Measurements from ENCODE around the gene STMN1. TPM values are rescaled to one million over a fixed set of nuclear protein-coding genes. Genes with fewer than 3 reads are reported as not detected.
"Not testable (repeated sequence)": the region's sequence is repeated elsewhere in the genome, so short reads cannot be mapped to it uniquely, and the experiment has no call there.

The STMN1 gene
- total RNA-seq, 1 experiment from 2014 or later = 368 TPM

- Histone ChIP-seq H3K79me2 (ENCODE audit: insufficient read depth, low read length) (no peaks in the 10 kb centered on the region), H3K27ac (ENCODE audit: low read depth, low read length) (no peak overlapping the region), H3K9ac (ENCODE audit: low read length) (no peak overlapping the region), H3K36me3 (ENCODE audit: control insufficient read depth in 1 of 2, insufficient read depth in 2 of 2, low read length in 2 of 2) (no peaks in the 10 kb centered on the region), H3K4me1 (ENCODE audit: control insufficient read depth in 1 of 2, insufficient read depth in 2 of 2, low read length in 2 of 2) (no peaks in the 10 kb centered on the region), H4K20me1 (ENCODE audit: insufficient read depth) (no peaks in the 10 kb centered on the region), H3K9me3 (ENCODE audit: control insufficient read depth in 1 of 2, insufficient read depth in 1 of 2, low read depth in 1 of 2, low read length in 2 of 2) (no peaks in the 10 kb centered on the region), H2AFZ (ENCODE audit: low read depth, low read length, poor library complexity, severe bottlenecking) (no peak overlapping the region), H3K9me2 (ENCODE audit: insufficient read depth) (no peaks in the 10 kb centered on the region), H3K4me3 (replicated peaks in 1 of 2; ENCODE audit: low read depth in 1 of 2, low read length in 2 of 2) (no peak overlapping the region), H3K4me2 (ENCODE audit: low read length) (no peak overlapping the region), H3K27me3 (ENCODE audit: insufficient read depth, low read length) (no peaks in the 10 kb centered on the region)
- RAD21 ChIA-PET (ENCODE audit: low non-redundant PET in 1 of 2, low total read pairs in 2 of 2, uncharacterized antibody in 2 of 2, unreplicated experiment in 2 of 2) = no interaction called here
- intact Hi-C loops (cut with micrococcal nuclease) = no loop called here
- CTCF ChIA-PET = no interaction called here
- no TSS peak for BruUV-seq (replicated peaks)
- POLR2A ChIA-PET = no interaction called here
- ATAC-seq = no peak
- TF ChIP-seq CTCF (IDR thresholded peaks at IDR 0.05 in 2 of 3, conservative IDR thresholded peaks at IDR 0.05 in 1 of 3; ENCODE audit: borderline replicate concordance in 1 of 3, insufficient read depth in 1 of 3, low read depth in 2 of 3, low read length in 2 of 3) = no peak
- TF ChIP-seq POLR2AphosphoS5 (IDR thresholded peaks at IDR 0.05; ENCODE audit: low read depth, low read length) = no peak
- TF ChIP-seq FOSL1 (IDR thresholded peaks at IDR 0.05; ENCODE audit: low read depth) = no peak
- TF ChIP-seq ZBTB33 (IDR thresholded peaks at IDR 0.05; ENCODE audit: extremely low read depth, insufficient replicate concordance, low read length) = no peak
- TF ChIP-seq EZH2phosphoT487 (IDR thresholded peaks at IDR 0.05; ENCODE audit: borderline replicate concordance) = no peak
- TF ChIP-seq SRF (IDR thresholded peaks at IDR 0.05; ENCODE audit: low read depth) = no peak
- no peak for TF ChIP-seq SIN3A (IDR thresholded peaks at IDR 0.05; ENCODE audit: low read depth)
- no peak for TF ChIP-seq ATF3 (IDR thresholded peaks at IDR 0.05)
- no peak for TF ChIP-seq JUND (IDR thresholded peaks at IDR 0.05)
- TF ChIP-seq RAD21 (IDR thresholded peaks at IDR 0.05; ENCODE audit: low read depth) = no peak
- TF ChIP-seq SP1 (IDR thresholded peaks at IDR 0.05; ENCODE audit: low read depth) = no peak
- no peak for TF ChIP-seq YY1 (IDR thresholded peaks at IDR 0.05; ENCODE audit: extremely low read depth, insufficient replicate concordance, low read depth, low read length)
- TF ChIP-seq ELF1 (IDR thresholded peaks at IDR 0.05; ENCODE audit: borderline replicate concordance, low read depth) = no peak
- TF ChIP-seq EZH2 (IDR thresholded peaks at IDR 0.05) = no peak
- TF ChIP-seq CEBPB (IDR thresholded peaks at IDR 0.05; ENCODE audit: low read depth) = no peak
- TF ChIP-seq TCF7L2 (IDR thresholded peaks at IDR 0.05; ENCODE audit: borderline replicate concordance, extremely low read depth, insufficient read depth, insufficient read length) = no peak
- no peak for DNase-seq (ENCODE audit: low read depth, low spot score)
Measured at GRCh38 chr1:25933479-25934365, 27.5 kb upstream of the STMN1 start.

- H3K4me2 ChIP-seq (ENCODE audit: low read length); RAD21 ChIA-PET (ENCODE audit: low non-redundant PET in 1 of 2, low total read pairs in 2 of 2, uncharacterized antibody in 2 of 2, unreplicated experiment in 2 of 2); H3K4me1 ChIP-seq (ENCODE audit: control insufficient read depth in 1 of 2, insufficient read depth in 2 of 2, low read length in 2 of 2); H3K79me2 ChIP-seq (ENCODE audit: insufficient read depth, low read length); H3K36me3 ChIP-seq (ENCODE audit: control insufficient read depth in 1 of 2, insufficient read depth in 2 of 2, low read length in 2 of 2); H3K27ac ChIP-seq (ENCODE audit: low read depth, low read length); H4K20me1 ChIP-seq (ENCODE audit: insufficient read depth); POLR2A ChIA-PET; DNase-seq (ENCODE audit: low read depth, low spot score); H3K9me2 ChIP-seq (ENCODE audit: insufficient read depth); H3K9me3 ChIP-seq (ENCODE audit: control insufficient read depth in 1 of 2, insufficient read depth in 1 of 2, low read depth in 1 of 2, low read length in 2 of 2); H3K27me3 ChIP-seq (ENCODE audit: insufficient read depth, low read length); CTCF ChIA-PET; ATAC-seq; H3K4me3 ChIP-seq (replicated peaks in 1 of 2; ENCODE audit: low read depth in 1 of 2, low read length in 2 of 2); BruUV-seq (replicated peaks); H2AFZ ChIP-seq (ENCODE audit: low read depth, low read length, poor library complexity, severe bottlenecking); intact Hi-C loops (cut with micrococcal nuclease); H3K9ac ChIP-seq (ENCODE audit: low read length): not testable (repeated sequence)
Measured at GRCh38 chr1:25932811-25933400, 26.7 kb upstream of the STMN1 start.
